ENCODE results near the gene NLGN4Y.

GRCh38 chrY:14631676-14632075, 107.3 kb downstream of the NLGN4Y start:
- no peak for TF ChIP-seq CTCF (IDR thresholded peaks at IDR 0.05 in 2 of 3, conservative IDR thresholded peaks at IDR 0.05 in 1 of 3; ENCODE audit: control insufficient read depth in 2 of 3, extremely low read depth in 1 of 3, insufficient read depth in 1 of 3, low read depth in 3 of 3, low read length in 3 of 3)
- TF ChIP-seq CREB1 (IDR thresholded peaks at IDR 0.05; ENCODE audit: low read depth) = no peak
- TF ChIP-seq POLR2A (IDR thresholded peaks at IDR 0.05; ENCODE audit: low read depth, low read length) = no peak
- no peak for TF ChIP-seq ZNF274 (IDR thresholded peaks at IDR 0.05; ENCODE audit: insufficient read depth, insufficient read length)
- TF ChIP-seq EZH2 (IDR thresholded peaks at IDR 0.05; ENCODE audit: borderline replicate concordance, control insufficient read depth, low read depth, low read length) = no peak
- no peak for TF ChIP-seq NKRF (conservative IDR thresholded peaks at IDR 0.05)
- TF ChIP-seq, protein P1, sequence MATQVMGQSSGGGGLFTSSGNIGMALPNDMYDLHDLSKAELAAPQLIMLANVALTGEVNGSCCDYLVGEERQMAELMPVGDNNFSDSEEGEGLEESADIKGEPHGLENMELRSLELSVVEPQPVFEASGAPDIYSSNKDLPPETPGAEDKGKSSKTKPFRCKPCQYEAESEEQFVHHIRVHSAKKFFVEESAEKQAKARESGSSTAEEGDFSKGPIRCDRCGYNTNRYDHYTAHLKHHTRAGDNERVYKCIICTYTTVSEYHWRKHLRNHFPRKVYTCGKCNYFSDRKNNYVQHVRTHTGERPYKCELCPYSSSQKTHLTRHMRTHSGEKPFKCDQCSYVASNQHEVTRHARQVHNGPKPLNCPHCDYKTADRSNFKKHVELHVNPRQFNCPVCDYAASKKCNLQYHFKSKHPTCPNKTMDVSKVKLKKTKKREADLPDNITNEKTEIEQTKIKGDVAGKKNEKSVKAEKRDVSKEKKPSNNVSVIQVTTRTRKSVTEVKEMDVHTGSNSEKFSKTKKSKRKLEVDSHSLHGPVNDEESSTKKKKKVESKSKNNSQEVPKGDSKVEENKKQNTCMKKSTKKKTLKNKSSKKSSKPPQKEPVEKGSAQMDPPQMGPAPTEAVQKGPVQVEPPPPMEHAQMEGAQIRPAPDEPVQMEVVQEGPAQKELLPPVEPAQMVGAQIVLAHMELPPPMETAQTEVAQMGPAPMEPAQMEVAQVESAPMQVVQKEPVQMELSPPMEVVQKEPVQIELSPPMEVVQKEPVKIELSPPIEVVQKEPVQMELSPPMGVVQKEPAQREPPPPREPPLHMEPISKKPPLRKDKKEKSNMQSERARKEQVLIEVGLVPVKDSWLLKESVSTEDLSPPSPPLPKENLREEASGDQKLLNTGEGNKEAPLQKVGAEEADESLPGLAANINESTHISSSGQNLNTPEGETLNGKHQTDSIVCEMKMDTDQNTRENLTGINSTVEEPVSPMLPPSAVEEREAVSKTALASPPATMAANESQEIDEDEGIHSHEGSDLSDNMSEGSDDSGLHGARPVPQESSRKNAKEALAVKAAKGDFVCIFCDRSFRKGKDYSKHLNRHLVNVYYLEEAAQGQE (IDR thresholded peaks at IDR 0.05; ENCODE audit: low read depth, low read length) = no peak
- TF ChIP-seq ZZZ3 (IDR thresholded peaks at IDR 0.05; ENCODE audit: control insufficient read depth, insufficient read length, low read depth) = no peak
- no peak for TF ChIP-seq SIN3A (IDR thresholded peaks at IDR 0.05; ENCODE audit: low read depth, low read length)

All from GM12878 (cell line).